Fibroblast of lung (primary cell): ENCODE data around the gene DNAJC18.

Experiments used
- EZH2 ChIP-seq: IDR thresholded peaks from 2 replicates; pipeline ENCODE4 v1.5.1; 2012; ENCODE audit warnings: low read length, control low read depth, mild to moderate bottlenecking; ENCODE audit errors: missing control alignments
- TF ChIP-seq, protein P1 (sequence below), 2 donors: IDR thresholded peaks in 1 of 2; conservative IDR thresholded peaks in 1 of 2; 1 replicate in 1 of 2; 2 replicates in 1 of 2; pipeline ENCODE4 v1.5.1; 2011 to 2012; ENCODE audit warnings: low read length in 2 of 2, control low read depth in 1 of 2, inconsistent platforms in 1 of 2, low read depth in 1 of 2, mild to moderate bottlenecking in 1 of 2

DNA sequence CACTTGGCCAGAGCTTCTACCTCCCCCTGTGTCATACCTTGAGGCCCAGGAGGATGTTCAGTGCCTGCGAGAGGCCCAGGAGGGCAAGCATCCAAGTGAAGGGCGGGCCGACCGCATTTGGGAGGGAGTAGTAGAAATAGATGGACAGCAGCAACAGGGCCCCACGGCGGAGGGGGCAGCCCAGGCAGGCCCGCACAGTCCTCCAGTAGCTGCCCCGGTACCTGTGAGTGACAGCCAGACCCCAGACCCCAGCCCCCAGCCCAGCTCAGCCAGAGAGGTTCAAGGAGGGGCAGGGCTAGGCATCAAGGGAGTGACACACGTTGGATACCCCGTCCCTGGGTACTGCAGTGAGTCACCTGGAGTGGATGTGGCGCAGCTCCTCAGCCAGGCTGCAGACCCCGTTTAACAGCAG, 41.8 kb upstream of the DNAJC18 start:
- TF ChIP-seq, protein P1, sequence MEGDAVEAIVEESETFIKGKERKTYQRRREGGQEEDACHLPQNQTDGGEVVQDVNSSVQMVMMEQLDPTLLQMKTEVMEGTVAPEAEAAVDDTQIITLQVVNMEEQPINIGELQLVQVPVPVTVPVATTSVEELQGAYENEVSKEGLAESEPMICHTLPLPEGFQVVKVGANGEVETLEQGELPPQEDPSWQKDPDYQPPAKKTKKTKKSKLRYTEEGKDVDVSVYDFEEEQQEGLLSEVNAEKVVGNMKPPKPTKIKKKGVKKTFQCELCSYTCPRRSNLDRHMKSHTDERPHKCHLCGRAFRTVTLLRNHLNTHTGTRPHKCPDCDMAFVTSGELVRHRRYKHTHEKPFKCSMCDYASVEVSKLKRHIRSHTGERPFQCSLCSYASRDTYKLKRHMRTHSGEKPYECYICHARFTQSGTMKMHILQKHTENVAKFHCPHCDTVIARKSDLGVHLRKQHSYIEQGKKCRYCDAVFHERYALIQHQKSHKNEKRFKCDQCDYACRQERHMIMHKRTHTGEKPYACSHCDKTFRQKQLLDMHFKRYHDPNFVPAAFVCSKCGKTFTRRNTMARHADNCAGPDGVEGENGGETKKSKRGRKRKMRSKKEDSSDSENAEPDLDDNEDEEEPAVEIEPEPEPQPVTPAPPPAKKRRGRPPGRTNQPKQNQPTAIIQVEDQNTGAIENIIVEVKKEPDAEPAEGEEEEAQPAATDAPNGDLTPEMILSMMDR (conservative IDR thresholded peaks at IDR 0.05 in 1 of 2, IDR thresholded peaks at IDR 0.05 in 1 of 2; ENCODE audit: low read depth in 1 of 2, low read length in 2 of 2) = no peak
- no peak for TF ChIP-seq EZH2
